Neuron (in vitro differentiated cells): Measurements from ENCODE around the gene C17orf75.
A peak's percentile ranks its signal among the peaks of the same experiment; 100 is the strongest.
"Not testable (repeated sequence)": the region's sequence is repeated elsewhere in the genome, so short reads cannot be mapped to it uniquely, and the experiment has no call there.

Experiments used
- H2AFZ ChIP-seq: one replicate; pipeline ENCODE4 v1.6.1; 2013; ENCODE audit warnings: low read depth, mild to moderate bottlenecking, inconsistent platforms, low read length, moderate library complexity
- H3K27me3 ChIP-seq: one replicate; pipeline ENCODE4 v1.6.1; 2013; ENCODE audit warnings: low read length; ENCODE audit not compliant: insufficient read depth
- H3K36me3 ChIP-seq: one replicate; pipeline ENCODE4 v1.6.1; 2013; ENCODE audit warnings: low read length; ENCODE audit not compliant: insufficient read depth
- H3K4me1 ChIP-seq: one replicate; pipeline ENCODE4 v1.6.1; 2013; ENCODE audit warnings: low read length; ENCODE audit not compliant: insufficient read depth
- H3K4me3 ChIP-seq: 2 replicates; pipeline ENCODE4 v1.5.1; 2013; ENCODE audit warnings: mild to moderate bottlenecking, low read length, moderate library complexity
- H3K9me3 ChIP-seq: one replicate; pipeline ENCODE4 v1.6.1; 2013; ENCODE audit warnings: low read length

The C17orf75 gene

GRCh38 chr17:32355649-32356377 is 13.8 kb upstream of the C17orf75 start:
- H3K9me3 ChIP-seq = no peaks in the 10 kb centered on the region
- H3K4me3 ChIP-seq = no peak overlapping the region
- peaks cover 10% of the 10 kb centered on the region for H3K4me1 ChIP-seq
- peaks cover 76% of the 10 kb centered on the region for H3K36me3 ChIP-seq
- H2AFZ ChIP-seq = no peak overlapping the region
- H3K27me3 ChIP-seq = no peaks in the 10 kb centered on the region

- not testable (repeated sequence) for H3K27me3 ChIP-seq, H3K9me3 ChIP-seq, H2AFZ ChIP-seq
- Histone ChIP-seq H3K36me3 (peaks cover 48% of the 10 kb centered on the region), H3K4me1 (peaks cover 15% of the 10 kb centered on the region), H3K4me3 (peak overlapping the region; percentile 76)
Measured at GRCh38 chr17:32352734-32353133, 10.8 kb upstream of the C17orf75 start.

GRCh38 chr17:32350666-32351418 is 8.9 kb upstream of the C17orf75 start:
- H3K36me3 ChIP-seq = peaks cover 33% of the 10 kb centered on the region
- no peaks in the 10 kb centered on the region for H3K9me3 ChIP-seq
- peak overlapping the region; percentile 76 for H3K4me3 ChIP-seq

GRCh38 chr17:32349854-32350665 is 8.1 kb upstream of the C17orf75 start, which contains the start of gene ZNF207:
TSS of gene ZNF207 (plus strand) at chr17:32350157. CDS start at chr17:32350286, 129 bp downstream.
- no peaks in the 10 kb centered on the region for H3K9me3 ChIP-seq
- H3K36me3 ChIP-seq = peaks cover 25% of the 10 kb centered on the region
- peaks cover 15% of the 10 kb centered on the region for H3K4me1 ChIP-seq
- peak within 1 kb of the TSS; percentile 76 for H3K4me3 ChIP-seq
- H3K27me3 ChIP-seq = no peaks in the 10 kb centered on the region
- peak within 1 kb of the TSS; percentile 49 for H2AFZ ChIP-seq

More at GRCh38 chr17:32350666-32351418, 8.9 kb upstream of the C17orf75 start:
- H2AFZ ChIP-seq = no peak overlapping the region
- no peaks in the 10 kb centered on the region for H3K27me3 ChIP-seq
- peaks cover 15% of the 10 kb centered on the region for H3K4me1 ChIP-seq

- Histone ChIP-seq H2AFZ (peak overlapping the region; percentile 49), H3K4me3 (peak overlapping the region; percentile 76), H3K4me1 (peaks cover 15% of the 10 kb centered on the region), H3K9me3 (no peaks in the 10 kb centered on the region), H3K36me3 (peaks cover 19% of the 10 kb centered on the region), H3K27me3 (no peaks in the 10 kb centered on the region)
Measured at GRCh38 chr17:32349503-32349853, 7.5 kb upstream of the C17orf75 start.

GRCh38 chr17:32348483-32348800 is 6.5 kb upstream of the C17orf75 start:
- Histone ChIP-seq H2AFZ (no peak overlapping the region), H3K4me3 (no peak overlapping the region), H3K36me3 (peaks cover 12% of the 10 kb centered on the region), H3K27me3 (no peaks in the 10 kb centered on the region), H3K9me3 (no peaks in the 10 kb centered on the region), H3K4me1 (peaks cover 15% of the 10 kb centered on the region)

GRCh38 chr17:32345951-32346600 is 4.1 kb upstream of the C17orf75 start:
- H3K36me3 ChIP-seq = no peaks in the 10 kb centered on the region
- H3K9me3 ChIP-seq = no peaks in the 10 kb centered on the region
- H3K4me1 ChIP-seq = peaks cover 15% of the 10 kb centered on the region
- H2AFZ ChIP-seq = no peak overlapping the region
- no peaks in the 10 kb centered on the region for H3K27me3 ChIP-seq
- no peak overlapping the region for H3K4me3 ChIP-seq

GRCh38 chr17:32342603-32343325 is 791 bp upstream of the C17orf75 start:
- Histone ChIP-seq H2AFZ (peak overlapping the region; percentile 78), H3K27me3 (no peaks in the 10 kb centered on the region), H3K9me3 (no peaks in the 10 kb centered on the region), H3K4me3 (peak overlapping the region; percentile 58), H3K4me1 (peaks cover 13% of the 10 kb centered on the region), H3K36me3 (peaks cover 15% of the 10 kb centered on the region)

GRCh38 chr17:32341141-32341856 is 674 bp downstream of the C17orf75 start:
- peaks cover 26% of the 10 kb centered on the region for H3K36me3 ChIP-seq
- peak overlapping the region; percentile 21 for H2AFZ ChIP-seq
- H3K4me3 ChIP-seq = peak overlapping the region; percentile 58
- no peaks in the 10 kb centered on the region for H3K9me3 ChIP-seq
- no peaks in the 10 kb centered on the region for H3K27me3 ChIP-seq
- H3K4me1 ChIP-seq = peaks cover 13% of the 10 kb centered on the region

GRCh38 chr17:32335687-32336086 is 6.3 kb downstream of the C17orf75 start:
- Histone ChIP-seq H3K4me1 (no peaks in the 10 kb centered on the region), H3K36me3 (peaks cover 59% of the 10 kb centered on the region), H2AFZ (no peak overlapping the region), H3K9me3 (no peaks in the 10 kb centered on the region), H3K4me3 (no peak overlapping the region), H3K27me3 (no peaks in the 10 kb centered on the region)

GRCh38 chr17:32335046-32335445 is 6.9 kb downstream of the C17orf75 start:
- Histone ChIP-seq H3K4me3 (no peak overlapping the region), H2AFZ (no peak overlapping the region), H3K27me3 (no peaks in the 10 kb centered on the region), H3K36me3 (peaks cover 59% of the 10 kb centered on the region), H3K9me3 (no peaks in the 10 kb centered on the region), H3K4me1 (no peaks in the 10 kb centered on the region)

GRCh38 chr17:32333187-32333586 is 8.8 kb downstream of the C17orf75 start:
- Histone ChIP-seq H2AFZ (no peak overlapping the region), H3K27me3 (no peaks in the 10 kb centered on the region), H3K4me1 (no peaks in the 10 kb centered on the region), H3K9me3 (no peaks in the 10 kb centered on the region), H3K36me3 (peaks cover 53% of the 10 kb centered on the region), H3K4me3 (no peak overlapping the region)
